Lower lobe of right lung (tissue), 2 donors: Measurements from ENCODE around the gene WASF3. TPM values are rescaled to one million over a fixed set of nuclear protein-coding genes. Genes with fewer than 3 reads are reported as not detected.

ENCODE experiments used
- ATAC-seq, 2 donors: fragments of 200-7000 bp; cut with Tn5 transposase; one replicate each; pipeline ENCODE4 v1.9.1; 2020 to 2022; ENCODE audit warnings: mild to moderate bottlenecking in 2 of 2, moderate library complexity in 2 of 2
- DNase-seq: peaks from one replicate; pipeline ENCODE4 v3.0.0-alpha.2; 2020
- H3K27ac ChIP-seq: fragments of 200-600 bp; one replicate; pipeline ENCODE4 v1.8.0; 2022
- H3K27me3 ChIP-seq: fragments of 200-600 bp; one replicate; pipeline ENCODE4 v1.8.0; 2022; ENCODE audit warnings: low read depth
- H3K36me3 ChIP-seq: fragments of 200-600 bp; one replicate; pipeline ENCODE4 v1.8.0; 2022; ENCODE audit warnings: mild to moderate bottlenecking
- H3K4me1 ChIP-seq: fragments of 200-600 bp; one replicate; pipeline ENCODE4 v1.8.0; 2022
- H3K4me3 ChIP-seq: fragments of 200-600 bp; one replicate; pipeline ENCODE4 v1.8.0; 2022; ENCODE audit warnings: mild to moderate bottlenecking
- H3K9me3 ChIP-seq: fragments of 200-600 bp; one replicate; pipeline ENCODE4 v1.8.0; 2022
- intact Hi-C: fragments of 100-400 bp; cut with DNase I; formaldehyde crosslinking; loops from one replicate; pipeline ENCODE4 v1.11.0; 2022
- total RNA-seq: library from RNA; stranded (reverse); fragmentation: NEBNext Ultra II Directional; extraction: Animal tissue kit (Norgen Biotek cat#: 25700); gene quantifications from one replicate; pipeline ENCODE4 v1.2.1, GENCODE V29; 2021
- TF ChIP-seq, protein P1 (sequence below): fragments of 200-600 bp; IDR thresholded peaks from one replicate; pipeline ENCODE4 v1.8.0; 2022; ENCODE audit warnings: antibody characterized with exemption, mild to moderate bottlenecking
- donor health status: DM: no; HTN: yes; CAD: no; lungs with severe emphysema.

Gene WASF3
- total RNA-seq, 1 donor from 2014 or later: 15.4 TPM

DNA sequence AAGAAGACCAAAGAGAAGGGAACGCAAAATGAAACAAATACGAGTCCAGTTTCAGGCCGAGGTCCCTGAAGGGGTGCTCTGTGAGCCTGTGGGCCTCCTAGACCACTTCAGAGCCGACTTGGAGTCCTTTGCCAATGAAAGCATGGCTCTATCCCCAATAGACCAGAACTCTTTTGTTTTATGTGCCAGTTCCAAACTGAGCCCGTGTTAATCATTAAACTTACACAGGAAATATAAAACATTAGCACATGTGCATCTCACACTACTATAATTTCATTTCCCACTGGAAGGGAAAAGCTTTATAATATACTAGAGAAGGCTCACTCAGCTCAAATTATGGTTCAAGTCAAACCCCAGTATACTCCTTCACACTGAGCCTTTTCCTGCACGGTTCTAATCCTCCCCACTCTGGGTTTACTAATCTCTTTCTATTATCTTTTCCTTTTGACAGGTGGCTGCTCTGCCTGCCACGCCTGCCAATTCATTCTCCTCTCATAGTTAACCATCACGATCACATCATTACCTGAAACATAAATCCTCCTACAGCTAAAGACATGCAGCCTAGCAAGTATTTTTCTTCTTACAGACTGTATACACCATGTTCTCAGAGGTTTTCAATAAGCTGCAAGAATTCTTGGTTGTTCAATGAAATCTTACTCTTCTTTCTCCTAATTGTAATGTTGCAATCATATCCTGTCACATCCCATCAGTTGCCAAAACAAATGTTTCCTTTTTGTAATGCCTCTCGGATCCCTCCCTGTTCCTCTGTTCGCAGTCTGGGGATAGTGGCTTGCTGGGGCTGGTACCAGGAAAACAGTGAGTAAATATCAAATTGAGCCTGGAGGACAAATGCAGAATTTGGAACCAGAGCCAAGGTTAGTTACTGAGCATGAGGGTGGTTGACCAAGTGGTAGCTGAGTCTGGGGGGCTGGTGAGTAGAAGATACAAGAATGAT is 18.8 kb upstream of the WASF3 start:
- no peak for ATAC-seq
- TF ChIP-seq, protein P1, sequence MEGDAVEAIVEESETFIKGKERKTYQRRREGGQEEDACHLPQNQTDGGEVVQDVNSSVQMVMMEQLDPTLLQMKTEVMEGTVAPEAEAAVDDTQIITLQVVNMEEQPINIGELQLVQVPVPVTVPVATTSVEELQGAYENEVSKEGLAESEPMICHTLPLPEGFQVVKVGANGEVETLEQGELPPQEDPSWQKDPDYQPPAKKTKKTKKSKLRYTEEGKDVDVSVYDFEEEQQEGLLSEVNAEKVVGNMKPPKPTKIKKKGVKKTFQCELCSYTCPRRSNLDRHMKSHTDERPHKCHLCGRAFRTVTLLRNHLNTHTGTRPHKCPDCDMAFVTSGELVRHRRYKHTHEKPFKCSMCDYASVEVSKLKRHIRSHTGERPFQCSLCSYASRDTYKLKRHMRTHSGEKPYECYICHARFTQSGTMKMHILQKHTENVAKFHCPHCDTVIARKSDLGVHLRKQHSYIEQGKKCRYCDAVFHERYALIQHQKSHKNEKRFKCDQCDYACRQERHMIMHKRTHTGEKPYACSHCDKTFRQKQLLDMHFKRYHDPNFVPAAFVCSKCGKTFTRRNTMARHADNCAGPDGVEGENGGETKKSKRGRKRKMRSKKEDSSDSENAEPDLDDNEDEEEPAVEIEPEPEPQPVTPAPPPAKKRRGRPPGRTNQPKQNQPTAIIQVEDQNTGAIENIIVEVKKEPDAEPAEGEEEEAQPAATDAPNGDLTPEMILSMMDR: no peak
- intact Hi-C loops: no loop called here

DNA sequence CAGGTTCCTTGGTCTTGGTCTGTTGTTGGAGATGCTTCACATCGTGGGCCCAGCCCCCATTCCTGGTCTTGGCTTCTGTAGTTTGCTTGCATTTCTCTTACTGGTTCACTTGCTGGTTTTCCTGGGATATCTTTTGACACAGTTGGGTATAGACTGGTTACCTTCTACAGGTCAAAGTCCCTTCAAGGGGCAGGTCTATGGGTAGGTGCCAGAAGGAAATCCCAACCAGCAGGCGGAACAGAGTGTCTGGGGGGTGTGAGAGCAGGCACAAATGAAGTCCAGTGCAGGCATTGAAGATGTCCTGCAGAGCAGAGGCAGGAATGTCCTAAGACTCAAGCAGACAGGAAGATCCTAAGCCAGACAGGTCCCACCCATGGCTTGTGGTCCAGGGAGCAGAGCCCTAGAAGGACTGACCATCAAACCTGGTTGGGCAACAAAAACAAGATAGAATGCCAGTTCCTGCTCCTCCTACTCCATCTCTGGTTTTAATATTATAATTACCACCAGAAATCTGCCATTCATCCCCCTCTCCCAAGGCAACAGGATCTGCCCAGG is 17.7 kb upstream of the WASF3 start:
- intact Hi-C loops: no loop called here
- H3K9me3 ChIP-seq: no peaks in the 10 kb centered on the region
- TF ChIP-seq, protein P1: no peak
- no peak for DNase-seq
- H3K27ac ChIP-seq: no peak overlapping the region
- ATAC-seq: no peak
- H3K4me3 ChIP-seq: no peak overlapping the region
- no peaks in the 10 kb centered on the region for H3K36me3 ChIP-seq
- no peaks in the 10 kb centered on the region for H3K27me3 ChIP-seq
- no peaks in the 10 kb centered on the region for H3K4me1 ChIP-seq

More for the DNA sequence above, 18.8 kb upstream of the WASF3 start:
- H3K36me3 ChIP-seq: no peaks in the 10 kb centered on the region
- H3K27me3 ChIP-seq: no peaks in the 10 kb centered on the region
- H3K4me3 ChIP-seq: no peak overlapping the region
- DNase-seq: no peak
- no peaks in the 10 kb centered on the region for H3K4me1 ChIP-seq
- no peak overlapping the region for H3K27ac ChIP-seq
- no peaks in the 10 kb centered on the region for H3K9me3 ChIP-seq

DNA sequence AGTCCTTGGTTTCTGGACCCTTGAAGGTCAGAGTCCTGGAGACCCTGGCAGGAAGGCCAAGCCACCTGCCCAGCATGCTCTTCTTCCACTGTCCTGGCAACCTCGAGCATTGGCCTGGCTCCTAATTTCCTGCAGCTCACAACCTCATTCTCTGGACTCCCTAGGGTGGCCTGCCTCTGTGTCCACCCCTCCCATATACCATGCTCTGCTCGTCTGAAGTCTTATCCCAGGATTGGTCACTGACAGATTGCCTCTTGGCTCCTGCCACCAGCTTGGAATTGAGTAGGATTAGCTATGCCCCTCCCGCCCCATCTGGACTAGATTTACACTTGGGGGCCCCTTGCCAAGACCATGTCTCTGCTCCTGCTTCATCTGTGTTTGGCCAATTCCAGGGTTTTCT is 17.1 kb upstream of the WASF3 start:
- Histone ChIP-seq H3K4me1 (no peaks in the 10 kb centered on the region), H3K27me3 (no peaks in the 10 kb centered on the region), H3K27ac (no peak overlapping the region), H3K36me3 (no peaks in the 10 kb centered on the region), H3K9me3 (no peaks in the 10 kb centered on the region), H3K4me3 (no peak overlapping the region)
- TF ChIP-seq, protein P1: no peak
- ATAC-seq (no peak), DNase-seq (no peak)
- intact Hi-C loops: no loop called here

DNA sequence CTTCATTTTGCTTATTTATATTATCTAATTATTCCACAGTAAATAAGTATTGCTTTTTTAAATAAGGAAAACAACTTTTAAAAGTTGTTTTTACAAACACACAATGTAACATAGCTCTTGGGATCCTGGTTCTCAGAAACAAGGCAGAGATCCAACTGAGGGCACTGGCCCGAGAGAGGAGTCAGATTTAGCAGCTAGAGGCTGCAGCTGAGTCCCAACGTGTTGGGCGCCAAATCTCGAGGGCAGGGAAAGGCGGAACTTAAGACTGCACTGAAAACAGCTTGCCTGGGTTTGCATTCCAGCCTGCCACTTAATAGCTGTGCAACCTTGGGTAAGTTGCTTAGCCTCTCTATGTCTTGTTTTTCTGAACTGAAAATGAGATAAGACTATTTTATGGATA is 16.4 kb upstream of the WASF3 start:
- DNase-seq (no peak), ATAC-seq (no peak)
- TF ChIP-seq, protein P1: no peak
- Histone ChIP-seq H3K36me3 (no peaks in the 10 kb centered on the region), H3K9me3 (no peaks in the 10 kb centered on the region), H3K27ac (no peak overlapping the region), H3K27me3 (no peaks in the 10 kb centered on the region), H3K4me1 (no peaks in the 10 kb centered on the region), H3K4me3 (no peak overlapping the region)
- intact Hi-C loops: no loop called here

DNA sequence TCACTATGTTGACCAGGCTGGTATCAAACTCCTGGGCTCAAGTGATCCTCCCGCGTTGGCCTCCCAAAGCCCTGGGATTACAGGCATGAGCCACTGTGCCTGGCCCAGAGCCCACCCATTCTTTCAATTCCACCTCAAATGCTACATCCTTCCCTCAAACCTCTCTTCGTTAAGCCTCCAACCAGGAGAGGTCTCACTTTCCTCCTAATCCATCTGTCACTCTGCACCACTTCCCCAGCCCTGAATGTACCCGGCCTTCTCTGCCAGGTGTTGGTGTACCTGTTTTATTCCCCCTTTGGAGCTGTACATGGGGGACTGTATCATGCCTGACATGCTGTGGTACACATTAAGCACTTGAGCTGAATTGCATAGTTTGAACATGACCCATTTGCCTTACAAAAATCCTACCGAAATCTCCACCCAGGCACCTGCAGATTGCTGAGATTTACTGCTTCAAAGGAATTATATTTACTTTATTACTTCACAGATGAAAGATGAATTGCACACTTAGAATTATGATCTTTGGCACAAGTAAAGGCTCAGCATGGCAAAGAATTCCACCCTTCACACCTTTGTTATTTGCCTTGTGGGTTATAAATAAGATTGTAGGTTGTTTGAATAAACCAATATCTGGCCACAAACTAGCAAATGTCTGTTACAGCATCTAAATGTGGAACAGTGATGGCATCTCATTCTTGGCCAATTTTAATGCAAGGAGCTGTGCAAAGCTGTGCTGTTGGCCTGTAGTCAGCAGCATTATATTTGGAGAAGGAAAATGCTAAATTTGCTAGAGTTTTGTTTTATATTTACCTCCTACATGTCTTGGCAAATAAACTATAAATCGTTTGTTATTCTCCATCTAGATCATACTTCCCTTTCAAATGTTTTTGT is 15.6 kb upstream of the WASF3 start:
- H3K27me3 ChIP-seq: no peaks in the 10 kb centered on the region
- ATAC-seq (peak; percentile 72 to 78), DNase-seq (no peak)
- TF ChIP-seq, protein P1: no peak
- H3K4me3 ChIP-seq: no peak overlapping the region
- no peaks in the 10 kb centered on the region for H3K4me1 ChIP-seq
- no peaks in the 10 kb centered on the region for H3K36me3 ChIP-seq
- no peak overlapping the region for H3K27ac ChIP-seq
- intact Hi-C loops: no loop called here
- H3K9me3 ChIP-seq: no peaks in the 10 kb centered on the region
